CD8-positive, alpha-beta memory T cell (primary cell): ENCODE measurements around the gene CKAP2L. TPM values are rescaled to one million over a fixed set of nuclear protein-coding genes. Genes with fewer than 3 reads are reported as not detected.

ENCODE experiments used
- CTCF ChIA-PET: fragments of 350-600 bp; sonication (Branson Sonifier 250); formaldehyde crosslinking; loops from one replicate; lab custom pipeline; 2021; ENCODE audit warnings: antibody characterized with exemption; lab: Charles Lee
- POLR2A ChIA-PET: fragments of 350-600 bp; sonication (Branson Sonifier 250); formaldehyde crosslinking; loops from one replicate; lab custom pipeline; 2021; ENCODE audit warnings: antibody characterized with exemption; lab: Charles Lee
- DNase-seq, 5 donors: peaks; one replicate each; pipeline versions ENCODE4 v3.0.0 to v3.0.0-alpha.2; 2020 to 2022; ENCODE audit warnings: mixed read lengths in 1 of 5
- H3K27ac ChIP-seq: one replicate; pipeline ENCODE4 v1.7.0; 2013; ENCODE audit warnings: low read depth, mild to moderate bottlenecking, low read length, moderate library complexity
- H3K27me3 ChIP-seq: 2 replicates; pipeline ENCODE4 v1.7.0; 2013; ENCODE audit warnings: low read length, mild to moderate bottlenecking; ENCODE audit not compliant: insufficient read depth, poor library complexity, severe bottlenecking
- H3K36me3 ChIP-seq: 2 replicates; pipeline ENCODE4 v1.7.0; 2013; ENCODE audit warnings: mild to moderate bottlenecking, low read length, moderate library complexity; ENCODE audit not compliant: insufficient read depth
- H3K4me1 ChIP-seq: 2 replicates; pipeline ENCODE4 v1.7.0; 2013; ENCODE audit warnings: mild to moderate bottlenecking, low read length, moderate library complexity; ENCODE audit not compliant: insufficient read depth
- H3K4me3 ChIP-seq: 2 replicates; pipeline ENCODE4 v1.7.0; 2013; ENCODE audit warnings: mild to moderate bottlenecking, low read length
- H3K9me3 ChIP-seq: 2 replicates; pipeline ENCODE4 v1.7.0; 2013; ENCODE audit warnings: mild to moderate bottlenecking, low read length
- H3K27ac Mint-ChIP-seq, 8 donors: one replicate each; pipeline ENCODE4 v1.8.0; 2020 to 2021; ENCODE audit warnings: mixed read lengths in 8 of 8, mild to moderate bottlenecking in 6 of 8, inconsistent platforms in 3 of 8, moderate library complexity in 3 of 8
- H3K27me3 Mint-ChIP-seq, 2 donors: one replicate each; pipeline ENCODE4 v1.8.0; 2020 to 2021; ENCODE audit warnings: mixed read lengths in 2 of 2, mild to moderate bottlenecking in 1 of 2, moderate library complexity in 1 of 2
- H3K36me3 Mint-ChIP-seq, 3 donors: one replicate each; pipeline ENCODE4 v1.8.0; 2020 to 2021; ENCODE audit warnings: mixed read lengths in 3 of 3, inconsistent platforms in 1 of 3, mild to moderate bottlenecking in 1 of 3
- H3K4me1 Mint-ChIP-seq, 3 donors: one replicate each; pipeline ENCODE4 v1.8.0; 2020 to 2021; ENCODE audit warnings: mixed read lengths in 3 of 3, inconsistent platforms in 1 of 3, mild to moderate bottlenecking in 1 of 3
- H3K4me3 Mint-ChIP-seq, 7 donors: one replicate each; pipeline ENCODE4 v1.8.0; 2020 to 2021; ENCODE audit warnings: mixed read lengths in 7 of 7, mild to moderate bottlenecking in 6 of 7, moderate library complexity in 4 of 7, inconsistent platforms in 2 of 7
- H3K9me3 Mint-ChIP-seq, 5 donors: one replicate each; pipeline ENCODE4 v1.8.0; 2020 to 2022; ENCODE audit warnings: mixed read lengths in 5 of 5, mild to moderate bottlenecking in 3 of 5, moderate library complexity in 2 of 5, inconsistent platforms in 1 of 5
- polyA plus RNA-seq: library from polyadenylated mRNA; unstranded; fragments of 300-500 nt; fragmentation: Illumina TruSeq; gene quantifications from one replicate; pipeline ENCODE4 v1.2.3, GENCODE V29; 2021
- total RNA-seq, 2 experiments: library from RNA; stranded (reverse); gene quantifications; one replicate each; pipeline ENCODE4 v1.2.3, GENCODE V29; 2021

CKAP2L gene
- total and polyA plus RNA-seq, 3 experiments from 2014 or later: 19.1 to 19.6 TPM; not detected in 1

DNA sequence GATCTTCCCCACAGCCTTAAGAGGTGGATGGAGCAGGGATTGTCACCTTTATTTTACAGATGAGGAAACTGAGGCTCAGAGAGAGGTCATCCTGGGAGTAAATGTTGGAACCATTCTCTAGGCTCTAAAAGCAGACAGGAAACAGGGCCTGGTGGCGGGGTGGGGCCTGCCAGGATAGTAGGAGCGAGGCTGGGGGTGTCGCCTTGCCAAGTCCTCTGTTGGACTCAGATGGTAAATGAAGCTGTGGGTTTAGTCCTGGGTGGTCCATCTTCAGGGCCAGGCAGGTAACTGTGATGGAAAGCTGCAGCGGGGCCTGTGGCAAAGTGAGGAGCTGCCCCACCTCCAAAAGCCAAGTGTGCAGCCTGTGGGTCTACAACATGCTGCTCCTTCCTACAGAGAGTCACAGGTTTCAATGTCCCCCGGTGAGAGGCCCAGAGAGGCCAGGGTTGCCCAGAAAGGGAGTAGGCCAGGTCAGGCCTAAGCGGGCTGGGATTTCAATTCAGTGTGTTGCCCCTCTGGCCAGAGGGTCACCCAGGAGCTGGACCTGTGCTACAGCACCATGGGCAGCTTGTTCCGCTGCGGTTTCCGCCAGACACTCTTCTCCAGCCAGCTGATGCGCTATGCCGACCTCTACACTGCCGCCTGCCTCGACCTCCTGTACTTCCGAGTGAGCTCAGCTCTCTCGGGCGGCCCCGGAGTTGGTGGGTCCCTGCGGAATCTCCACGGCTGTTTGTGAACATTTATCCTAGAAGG, 37.0 kb downstream of the CKAP2L start:
- H3K36me3 Mint-ChIP-seq: no peaks in the 10 kb centered on the region
- peaks cover 0 to 9% of the 10 kb centered on the region in 2 donors for H3K27me3 Mint-ChIP-seq
- H3K4me3 Mint-ChIP-seq: no peak overlapping the region
- no peak for DNase-seq
- no peak overlapping the region for H3K4me3 ChIP-seq
- CTCF ChIA-PET: interaction anchor here (0.6 to 8.7 kb wide), 20 partner anchors 8 to 214 kb away, joined by 3 to 92 read pairs (median 4); no protein-coding TSS in a partner anchor
- H3K27ac ChIP-seq: no peak overlapping the region
- H3K4me1 Mint-ChIP-seq: peaks cover 4 to 5% (median 5%) of the 10 kb centered on the region in 3 donors
- no peaks in the 10 kb centered on the region for H3K9me3 Mint-ChIP-seq
- H3K4me1 ChIP-seq: peaks cover 5% of the 10 kb centered on the region
- H3K9me3 ChIP-seq: no peaks in the 10 kb centered on the region
- POLR2A ChIA-PET: no interaction called here
- no peaks in the 10 kb centered on the region for H3K36me3 ChIP-seq
- H3K27me3 ChIP-seq: no peaks in the 10 kb centered on the region
- no peak overlapping the region for H3K27ac Mint-ChIP-seq

DNA sequence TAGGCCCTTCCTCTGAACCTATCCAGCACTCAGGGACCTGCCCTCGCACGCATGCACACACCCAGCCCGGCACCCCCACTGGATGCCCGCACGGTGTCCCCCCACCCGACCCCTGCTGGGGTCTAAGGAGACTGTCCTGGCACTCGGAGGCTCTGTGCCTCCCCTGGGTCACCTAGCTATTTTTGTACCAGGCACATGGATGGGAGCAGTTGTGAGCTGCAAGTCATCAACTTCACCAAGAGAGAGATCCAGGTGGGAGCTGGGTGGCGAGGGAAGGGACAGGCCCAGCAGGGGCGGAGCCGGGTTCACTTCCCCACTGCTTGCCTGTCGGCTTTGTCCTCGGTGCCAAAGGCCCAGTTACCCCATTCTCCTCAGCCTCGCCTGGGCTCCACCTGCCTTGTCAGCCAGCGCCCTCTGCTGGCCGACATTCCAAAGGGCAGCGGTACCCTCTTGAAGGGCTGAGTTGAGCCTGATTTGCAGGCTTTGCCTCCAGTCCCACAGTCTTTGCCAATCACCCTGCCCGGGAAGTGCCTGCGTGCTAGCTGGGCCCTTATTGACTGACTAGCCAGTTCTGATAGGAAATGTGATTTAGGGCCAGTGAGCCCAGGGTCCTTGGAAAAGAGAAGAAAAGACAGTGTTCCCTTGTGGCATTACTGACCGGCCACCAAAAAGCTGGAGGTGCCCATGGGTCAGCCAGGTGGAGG, 37.8 kb downstream of the CKAP2L start:
- Histone ChIP-seq H3K27me3 (no peaks in the 10 kb centered on the region), H3K36me3 (no peaks in the 10 kb centered on the region), H3K4me1 (peaks cover 5% of the 10 kb centered on the region), H3K9me3 (no peaks in the 10 kb centered on the region), H3K27ac (no peak overlapping the region), H3K4me3 (no peak overlapping the region)
- Mint-ChIP-seq H3K4me3 (no peak overlapping the region), H3K9me3 (no peaks in the 10 kb centered on the region), H3K27ac (peak overlapping the region in 1 of 8 donors; percentile 19), H3K36me3 (no peaks in the 10 kb centered on the region), H3K27me3 (peaks cover 0 to 9% of the 10 kb centered on the region in 2 donors), H3K4me1 (peaks cover 4 to 5% (median 5%) of the 10 kb centered on the region in 3 donors)
- DNase-seq: peak; percentile 76 to 90 (median 81)
- POLR2A ChIA-PET: no interaction called here
- CTCF ChIA-PET: interaction anchor here (0.6 to 8.7 kb wide), 25 partner anchors 11 to 246 kb away, joined by 3 to 92 read pairs (median 4); partner anchors contain the start of gene CHCHD5

DNA sequence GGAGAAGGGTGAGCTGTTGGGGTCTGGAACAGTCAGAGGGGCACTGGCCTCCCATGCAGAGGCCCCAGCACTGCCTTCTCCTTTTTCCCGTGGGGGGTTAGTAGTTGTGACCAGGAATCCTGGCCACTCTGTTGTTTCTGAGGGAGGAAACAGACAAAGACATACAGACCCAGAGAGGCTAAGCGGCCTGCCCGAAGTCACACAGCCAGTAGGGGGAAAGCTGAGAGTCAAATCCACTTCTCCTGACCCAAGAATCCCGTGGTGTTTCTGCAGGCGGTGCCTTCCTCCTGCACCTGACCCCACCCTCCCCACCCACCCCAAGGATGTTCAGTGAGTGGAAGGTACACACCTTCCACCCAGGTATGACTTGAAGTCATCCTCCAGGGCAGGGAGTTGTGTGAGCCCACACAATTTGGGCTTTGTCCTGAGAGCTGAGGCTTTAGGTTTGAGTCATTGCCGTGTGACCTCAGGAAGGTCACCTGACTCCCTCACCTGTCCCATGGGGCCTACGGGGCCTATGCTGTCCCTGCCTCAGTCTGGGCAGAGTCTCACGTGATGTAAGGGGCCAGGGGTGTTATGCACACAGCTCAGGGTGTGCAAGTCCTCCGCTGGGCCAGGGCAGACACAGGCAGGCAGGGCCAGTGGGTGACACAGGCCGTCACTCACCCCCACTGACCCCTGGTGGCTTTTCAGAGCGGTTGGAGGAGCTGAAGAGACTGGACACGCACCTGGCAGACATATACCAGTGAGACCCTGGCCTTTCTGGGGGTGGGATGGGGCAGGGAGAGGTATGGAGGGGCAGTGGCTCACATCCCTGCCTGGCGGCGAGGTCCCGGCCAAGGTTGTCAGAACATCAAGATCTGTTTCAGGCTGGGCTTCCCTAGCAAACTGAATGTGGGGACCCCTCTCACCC, 38.6 kb downstream of the CKAP2L start:
- no peak overlapping the region for H3K4me3 Mint-ChIP-seq
- Histone ChIP-seq H3K4me3 (no peak overlapping the region), H3K36me3 (no peaks in the 10 kb centered on the region), H3K27me3 (no peaks in the 10 kb centered on the region), H3K27ac (no peak overlapping the region), H3K9me3 (no peaks in the 10 kb centered on the region), H3K4me1 (peaks cover 5% of the 10 kb centered on the region)
- no peak for DNase-seq
- peaks cover under 1 to 9% of the 10 kb centered on the region in 2 donors for H3K27me3 Mint-ChIP-seq
- H3K36me3 Mint-ChIP-seq: no peaks in the 10 kb centered on the region
- peaks cover 4 to 5% (median 5%) of the 10 kb centered on the region in 3 donors for H3K4me1 Mint-ChIP-seq
- H3K9me3 Mint-ChIP-seq: no peaks in the 10 kb centered on the region
- ChIA-PET CTCF (interaction anchor here (0.6 to 8.7 kb wide), 22 partner anchors 12 to 245 kb away, joined by 3 to 92 read pairs (median 5); partner anchors contain the start of gene CHCHD5), POLR2A (no interaction called here)
- H3K27ac Mint-ChIP-seq: peak overlapping the region in 1 of 8 donors; percentile 54

DNA sequence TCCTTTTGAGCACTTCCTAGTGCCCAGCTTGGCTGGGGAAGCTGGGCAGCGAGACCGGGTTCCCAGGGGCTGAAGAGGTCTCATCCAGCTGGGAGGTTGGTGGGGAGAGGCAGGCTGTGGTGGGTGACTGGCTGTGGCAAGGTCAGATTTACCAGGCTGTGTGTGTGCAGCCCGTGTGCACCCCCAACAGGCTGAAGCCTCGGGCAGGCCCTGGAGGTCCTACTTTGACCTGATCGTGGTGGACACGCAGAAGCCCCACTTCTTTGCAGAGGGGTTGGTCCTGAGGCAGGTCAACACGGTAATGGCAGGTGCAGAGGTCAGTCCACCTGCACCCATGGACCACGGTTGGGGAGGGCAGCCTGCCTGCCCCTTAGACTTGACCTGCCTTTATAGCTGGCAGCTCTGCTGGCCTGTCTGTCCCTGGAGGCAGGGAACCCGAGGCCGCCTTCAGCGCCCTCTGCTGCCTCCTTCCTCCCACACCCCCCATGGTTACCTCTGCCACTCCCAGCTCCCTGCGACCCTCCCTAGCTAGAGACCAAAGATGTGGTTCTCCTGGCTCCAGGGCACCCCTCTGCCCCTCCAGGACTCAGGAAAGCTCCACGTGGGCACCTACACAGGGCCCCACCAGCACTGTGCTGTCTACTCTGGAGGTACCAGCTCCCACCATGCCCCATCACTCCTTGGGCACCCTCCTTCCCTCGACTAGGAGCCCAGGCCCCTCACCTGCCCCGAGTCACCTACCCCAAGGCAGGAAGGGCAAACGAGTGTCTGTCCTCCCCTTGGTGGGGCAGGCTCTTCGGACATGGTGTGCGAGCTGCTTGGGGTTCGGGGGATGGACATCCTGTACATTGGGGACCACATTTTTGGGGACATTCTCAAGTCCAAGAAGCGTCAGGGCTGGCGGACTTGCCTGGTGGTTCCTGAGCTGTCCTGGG, 39.6 kb downstream of the CKAP2L start:
- Histone ChIP-seq H3K9me3 (no peaks in the 10 kb centered on the region), H3K27me3 (no peaks in the 10 kb centered on the region), H3K4me1 (peaks cover 5% of the 10 kb centered on the region), H3K36me3 (no peaks in the 10 kb centered on the region), H3K27ac (no peak overlapping the region), H3K4me3 (no peak overlapping the region)
- DNase-seq: no peak
- Mint-ChIP-seq H3K4me3 (no peak overlapping the region), H3K4me1 (peaks cover 4 to 5% (median 5%) of the 10 kb centered on the region in 3 donors), H3K27ac (no peak overlapping the region), H3K27me3 (peaks cover 4 to 9% of the 10 kb centered on the region in 2 donors), H3K9me3 (no peaks in the 10 kb centered on the region), H3K36me3 (no peaks in the 10 kb centered on the region)
- ChIA-PET POLR2A (no interaction called here), CTCF (interaction anchor here (0.7 to 8.7 kb wide), 11 partner anchors 13 to 244 kb away, joined by 3 to 92 read pairs (median 5); no protein-coding TSS in a partner anchor)

DNA sequence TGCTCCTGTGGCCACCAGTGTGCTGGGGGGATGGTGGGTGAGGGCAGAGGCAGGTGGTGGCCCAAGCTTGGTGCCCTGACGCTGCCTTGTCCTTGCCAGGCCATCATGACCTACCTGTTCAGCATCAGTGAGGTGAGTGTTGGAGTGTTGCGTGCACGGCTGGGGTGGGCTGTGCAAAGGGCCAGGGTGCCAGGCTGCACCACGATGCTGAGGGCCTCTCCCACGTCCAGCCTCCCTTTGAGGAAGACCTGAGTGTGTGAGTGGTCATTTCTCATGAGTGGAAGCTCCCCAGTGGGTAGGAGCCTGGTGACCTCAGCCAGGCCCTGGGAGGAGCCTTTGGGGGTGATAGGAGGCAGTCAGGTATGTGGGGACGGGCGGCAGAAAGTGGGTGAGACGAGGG, 40.4 kb downstream of the CKAP2L start:
- no peak for DNase-seq
- H3K36me3 Mint-ChIP-seq: no peaks in the 10 kb centered on the region
- Histone ChIP-seq H3K36me3 (no peaks in the 10 kb centered on the region), H3K4me1 (peaks cover 5% of the 10 kb centered on the region), H3K27me3 (no peaks in the 10 kb centered on the region), H3K4me3 (no peak overlapping the region), H3K27ac (no peak overlapping the region), H3K9me3 (no peaks in the 10 kb centered on the region)
- ChIA-PET POLR2A (no interaction called here), CTCF (interaction anchor here (5.6 to 8.7 kb wide), 2 partner anchors 97 to 125 kb away, joined by 71 to 92 read pairs; no protein-coding TSS in a partner anchor)
- no peak overlapping the region for H3K4me3 Mint-ChIP-seq
- H3K9me3 Mint-ChIP-seq: no peaks in the 10 kb centered on the region
- H3K27me3 Mint-ChIP-seq: peaks cover 4 to 11% of the 10 kb centered on the region in 2 donors
- peak overlapping the region in 1 of 8 donors; percentile 19 for H3K27ac Mint-ChIP-seq
- H3K4me1 Mint-ChIP-seq: peaks cover 4 to 5% (median 5%) of the 10 kb centered on the region in 3 donors

DNA sequence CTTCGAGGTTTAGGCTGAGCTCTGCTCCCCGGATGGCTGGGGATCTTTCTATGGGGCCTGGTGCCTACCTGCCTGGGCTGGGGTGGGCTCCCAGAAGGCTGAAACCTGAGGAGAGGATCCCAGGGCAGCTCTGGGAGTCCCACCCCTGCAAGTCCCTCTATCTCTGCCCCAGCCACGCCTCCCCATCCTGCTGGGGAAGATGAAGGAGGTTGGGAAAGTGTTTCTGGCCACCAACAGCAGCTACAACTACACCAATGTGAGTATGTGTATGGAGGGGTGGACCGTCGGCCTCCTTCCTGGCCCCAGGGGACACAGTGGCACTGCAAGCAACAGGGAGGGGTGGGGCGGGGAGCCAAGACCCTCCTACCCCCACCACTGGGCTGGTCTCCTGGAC, 40.9 kb downstream of the CKAP2L start:
- no peak for DNase-seq
- no peak overlapping the region for H3K4me3 ChIP-seq
- no peaks in the 10 kb centered on the region for H3K27me3 ChIP-seq
- no peak overlapping the region for H3K27ac Mint-ChIP-seq
- H3K4me1 Mint-ChIP-seq: peaks cover 4 to 8% (median 5%) of the 10 kb centered on the region in 3 donors
- no peaks in the 10 kb centered on the region for H3K36me3 ChIP-seq
- H3K4me1 ChIP-seq: peaks cover 5% of the 10 kb centered on the region
- peaks cover 4 to 11% of the 10 kb centered on the region in 2 donors for H3K27me3 Mint-ChIP-seq
- no peak overlapping the region for H3K27ac ChIP-seq
- ChIA-PET CTCF (interaction anchor here (5.6 to 8.7 kb wide), 2 partner anchors 97 to 124 kb away, joined by 71 to 92 read pairs; no protein-coding TSS in a partner anchor), POLR2A (interaction anchor here (0.6 kb wide), 1 partner anchor 126 kb away, joined by 4 read pairs; no protein-coding TSS in a partner anchor)
- H3K4me3 Mint-ChIP-seq: no peak overlapping the region
- no peaks in the 10 kb centered on the region for H3K9me3 ChIP-seq
- no peaks in the 10 kb centered on the region for H3K36me3 Mint-ChIP-seq
- H3K9me3 Mint-ChIP-seq: peaks cover 0 to 2% (median 0%) of the 10 kb centered on the region in 5 donors
